Measurements from ENCODE around the gene SMYD3.

- no peak for TF ChIP-seq CTCF (IDR thresholded peaks at IDR 0.05)
- TF ChIP-seq POLR2A (IDR thresholded peaks at IDR 0.05): no peak
Measured at GRCh38 chr1:246554201-246554600, 47.1 kb upstream of the SMYD3 start.
